Tibial nerve (tissue), 3 donors: ENCODE results near the gene KRTAP9-4.

Experiments used
- CTCF ChIP-seq, 5 experiments: fragments of 200-600 bp in 3 of 5; fragments of 450-650 bp in 2 of 5; sonication (generic) in 3 of 5; IDR thresholded peaks; one replicate each; pipeline ENCODE4 v1.5.1; 2016 to 2019; ENCODE audit warnings: antibody characterized with exemption in 5 of 5, mild to moderate bottlenecking in 3 of 5, moderate library complexity in 2 of 5
- POLR2A ChIP-seq, 2 donors: fragments of 450-650 bp; IDR thresholded peaks; one replicate each; pipeline ENCODE4 v1.6.1; 2017; ENCODE audit warnings: antibody characterized with exemption in 2 of 2, mild to moderate bottlenecking in 2 of 2, moderate library complexity in 2 of 2

GRCh38 chr17:41265078-41265477 lies 15.6 kb downstream of the KRTAP9-4 start, which contains the start of gene KRTAP9-6:
- TF ChIP-seq CTCF (IDR thresholded peaks at IDR 0.05) (no peak), POLR2A (IDR thresholded peaks at IDR 0.05) (no peak)
